ENCODE data around the gene MGST1. TPM values are rescaled to one million over a fixed set of nuclear protein-coding genes. Genes with fewer than 3 reads are reported as not detected.

The MGST1 gene
- total RNA-seq, 1 experiment from 2014 or later, result 30.0 TPM

GRCh38 chr12:16358878-16359277, 11.4 kb downstream of the MGST1 start:
- H3K9me3 ChIP-seq (ENCODE audit: low read depth, low read length, poor library complexity, severe bottlenecking), result no peaks in the 10 kb centered on the region
- TF ChIP-seq, protein P1, sequence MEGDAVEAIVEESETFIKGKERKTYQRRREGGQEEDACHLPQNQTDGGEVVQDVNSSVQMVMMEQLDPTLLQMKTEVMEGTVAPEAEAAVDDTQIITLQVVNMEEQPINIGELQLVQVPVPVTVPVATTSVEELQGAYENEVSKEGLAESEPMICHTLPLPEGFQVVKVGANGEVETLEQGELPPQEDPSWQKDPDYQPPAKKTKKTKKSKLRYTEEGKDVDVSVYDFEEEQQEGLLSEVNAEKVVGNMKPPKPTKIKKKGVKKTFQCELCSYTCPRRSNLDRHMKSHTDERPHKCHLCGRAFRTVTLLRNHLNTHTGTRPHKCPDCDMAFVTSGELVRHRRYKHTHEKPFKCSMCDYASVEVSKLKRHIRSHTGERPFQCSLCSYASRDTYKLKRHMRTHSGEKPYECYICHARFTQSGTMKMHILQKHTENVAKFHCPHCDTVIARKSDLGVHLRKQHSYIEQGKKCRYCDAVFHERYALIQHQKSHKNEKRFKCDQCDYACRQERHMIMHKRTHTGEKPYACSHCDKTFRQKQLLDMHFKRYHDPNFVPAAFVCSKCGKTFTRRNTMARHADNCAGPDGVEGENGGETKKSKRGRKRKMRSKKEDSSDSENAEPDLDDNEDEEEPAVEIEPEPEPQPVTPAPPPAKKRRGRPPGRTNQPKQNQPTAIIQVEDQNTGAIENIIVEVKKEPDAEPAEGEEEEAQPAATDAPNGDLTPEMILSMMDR (conservative IDR thresholded peaks at IDR 0.05; ENCODE audit: low read depth, low read length), result no peak
- no peak for TF ChIP-seq EZH2 (IDR thresholded peaks at IDR 0.05; ENCODE audit: borderline replicate concordance, low read depth, low read length, poor library complexity, severe bottlenecking)
- ChIA-PET CTCF (no interaction called here), POLR2A (ENCODE audit: low non-redundant PET) (no interaction called here)
- DNase-seq (ENCODE audit: low spot score), result no peak
- intact Hi-C loops (cut with micrococcal nuclease; ENCODE audit: unreplicated experiment), result loop anchor here (10.0 kb wide), 1 partner anchor 374 kb away; no protein-coding TSS in a partner anchor
- no peak overlapping the region for H3K27ac ChIP-seq (ENCODE audit: low read depth, low read length, poor library complexity, severe bottlenecking)
- no peaks in the 10 kb centered on the region for H3K36me3 ChIP-seq (ENCODE audit: insufficient read depth, low read length, poor library complexity, severe bottlenecking)
- BruUV-seq (replicated peaks), result no TSS peak
- no peak overlapping the region for H3K4me3 ChIP-seq (ENCODE audit: low read depth, low read length, poor library complexity, severe bottlenecking)
- no peaks in the 10 kb centered on the region for H3K27me3 ChIP-seq (replicated peaks; ENCODE audit: insufficient read depth, low read depth, low read length, poor library complexity)
- H3K4me1 ChIP-seq (ENCODE audit: insufficient read depth, low read length, poor library complexity, severe bottlenecking), result no peaks in the 10 kb centered on the region

GRCh38 chr12:16359512-16360491, 12.4 kb downstream of the MGST1 start:
- no peaks in the 10 kb centered on the region for H3K36me3 ChIP-seq (ENCODE audit: insufficient read depth, low read length, poor library complexity, severe bottlenecking)
- TF ChIP-seq, protein P1 (conservative IDR thresholded peaks at IDR 0.05; ENCODE audit: low read depth, low read length), result peak; percentile 93
- TF ChIP-seq EZH2 (IDR thresholded peaks at IDR 0.05; ENCODE audit: borderline replicate concordance, low read depth, low read length, poor library complexity, severe bottlenecking), result no peak
- no peaks in the 10 kb centered on the region for H3K4me1 ChIP-seq (ENCODE audit: insufficient read depth, low read length, poor library complexity, severe bottlenecking)
- no peak overlapping the region for H3K4me3 ChIP-seq (ENCODE audit: low read depth, low read length, poor library complexity, severe bottlenecking)
- DNase-seq (ENCODE audit: low spot score), result peak; percentile 77
- H3K9me3 ChIP-seq (ENCODE audit: low read depth, low read length, poor library complexity, severe bottlenecking), result no peaks in the 10 kb centered on the region
- CTCF ChIA-PET, result interaction anchor here (0.6 kb wide), 1 partner anchor 136 kb away, joined by 3 read pairs; no protein-coding TSS in a partner anchor
- no peak overlapping the region for H3K27ac ChIP-seq (ENCODE audit: low read depth, low read length, poor library complexity, severe bottlenecking)
- POLR2A ChIA-PET (ENCODE audit: low non-redundant PET), result interaction anchor here (0.5 kb wide), 1 partner anchor 131 kb away, joined by 3 read pairs; no protein-coding TSS in a partner anchor
- BruUV-seq (replicated peaks), result no TSS peak
- intact Hi-C loops (cut with micrococcal nuclease; ENCODE audit: unreplicated experiment), result loop anchor here (1.0 to 10.0 kb wide), 4 partner anchors 173 to 375 kb away; no protein-coding TSS in a partner anchor
- no peaks in the 10 kb centered on the region for H3K27me3 ChIP-seq (replicated peaks; ENCODE audit: insufficient read depth, low read depth, low read length, poor library complexity)

GRCh38 chr12:16361142-16361783, 13.8 kb downstream of the MGST1 start:
- ChIA-PET CTCF (interaction anchor here (0.6 kb wide), 1 partner anchor 9 kb away, joined by 8 read pairs; no protein-coding TSS in a partner anchor), POLR2A (ENCODE audit: low non-redundant PET) (no interaction called here)
- intact Hi-C loops (cut with micrococcal nuclease; ENCODE audit: unreplicated experiment), result loop anchor here (5.0 kb wide), 1 partner anchor 174 kb away; no protein-coding TSS in a partner anchor
- TF ChIP-seq, protein P1 (conservative IDR thresholded peaks at IDR 0.05; ENCODE audit: low read depth, low read length), result no peak
- no peak for TF ChIP-seq EZH2 (IDR thresholded peaks at IDR 0.05; ENCODE audit: borderline replicate concordance, low read depth, low read length, poor library complexity, severe bottlenecking)
- Histone ChIP-seq H3K36me3 (ENCODE audit: insufficient read depth, low read length, poor library complexity, severe bottlenecking) (no peaks in the 10 kb centered on the region), H3K9me3 (ENCODE audit: low read depth, low read length, poor library complexity, severe bottlenecking) (no peaks in the 10 kb centered on the region), H3K27ac (ENCODE audit: low read depth, low read length, poor library complexity, severe bottlenecking) (no peak overlapping the region), H3K4me1 (ENCODE audit: insufficient read depth, low read length, poor library complexity, severe bottlenecking) (no peaks in the 10 kb centered on the region), H3K27me3 (replicated peaks; ENCODE audit: insufficient read depth, low read depth, low read length, poor library complexity) (no peaks in the 10 kb centered on the region), H3K4me3 (ENCODE audit: low read depth, low read length, poor library complexity, severe bottlenecking) (no peak overlapping the region)
- DNase-seq (ENCODE audit: low spot score), result peak; percentile 55
- no TSS peak for BruUV-seq (replicated peaks)
